ENCODE data around the gene CHTF18.

DNA sequence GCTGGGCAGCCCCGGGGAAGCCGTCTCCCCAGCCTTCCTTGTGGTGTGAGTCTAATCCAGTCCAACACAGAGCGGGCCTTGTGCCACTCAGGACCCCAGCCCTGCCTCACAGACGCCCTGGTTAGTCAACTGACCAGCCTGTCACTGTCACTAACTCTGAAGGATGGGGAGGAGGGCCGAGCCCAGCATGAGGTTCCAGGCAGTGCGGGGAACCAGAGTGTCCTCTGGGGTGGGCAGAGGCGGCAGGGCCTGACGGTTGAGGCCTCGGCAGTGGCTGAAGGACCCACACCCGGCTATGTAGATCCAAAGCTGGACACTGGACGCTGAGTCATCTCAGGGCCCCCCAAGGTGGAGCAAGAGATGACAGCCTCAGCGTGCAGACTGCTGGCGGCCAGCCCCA lies 8.9 kb upstream of the CHTF18 start:
- TF ChIP-seq, protein P1, sequence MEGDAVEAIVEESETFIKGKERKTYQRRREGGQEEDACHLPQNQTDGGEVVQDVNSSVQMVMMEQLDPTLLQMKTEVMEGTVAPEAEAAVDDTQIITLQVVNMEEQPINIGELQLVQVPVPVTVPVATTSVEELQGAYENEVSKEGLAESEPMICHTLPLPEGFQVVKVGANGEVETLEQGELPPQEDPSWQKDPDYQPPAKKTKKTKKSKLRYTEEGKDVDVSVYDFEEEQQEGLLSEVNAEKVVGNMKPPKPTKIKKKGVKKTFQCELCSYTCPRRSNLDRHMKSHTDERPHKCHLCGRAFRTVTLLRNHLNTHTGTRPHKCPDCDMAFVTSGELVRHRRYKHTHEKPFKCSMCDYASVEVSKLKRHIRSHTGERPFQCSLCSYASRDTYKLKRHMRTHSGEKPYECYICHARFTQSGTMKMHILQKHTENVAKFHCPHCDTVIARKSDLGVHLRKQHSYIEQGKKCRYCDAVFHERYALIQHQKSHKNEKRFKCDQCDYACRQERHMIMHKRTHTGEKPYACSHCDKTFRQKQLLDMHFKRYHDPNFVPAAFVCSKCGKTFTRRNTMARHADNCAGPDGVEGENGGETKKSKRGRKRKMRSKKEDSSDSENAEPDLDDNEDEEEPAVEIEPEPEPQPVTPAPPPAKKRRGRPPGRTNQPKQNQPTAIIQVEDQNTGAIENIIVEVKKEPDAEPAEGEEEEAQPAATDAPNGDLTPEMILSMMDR (IDR thresholded peaks at IDR 0.05; ENCODE audit: insufficient read depth, low read depth, low read length), result no peak
- TF ChIP-seq EZH2 (IDR thresholded peaks at IDR 0.05; ENCODE audit: insufficient read depth, low read length), result no peak
